ENCODE results near the gene PALLD.
A peak's percentile ranks its signal among the peaks of the same experiment; 100 is the strongest.

The PALLD gene

DNA sequence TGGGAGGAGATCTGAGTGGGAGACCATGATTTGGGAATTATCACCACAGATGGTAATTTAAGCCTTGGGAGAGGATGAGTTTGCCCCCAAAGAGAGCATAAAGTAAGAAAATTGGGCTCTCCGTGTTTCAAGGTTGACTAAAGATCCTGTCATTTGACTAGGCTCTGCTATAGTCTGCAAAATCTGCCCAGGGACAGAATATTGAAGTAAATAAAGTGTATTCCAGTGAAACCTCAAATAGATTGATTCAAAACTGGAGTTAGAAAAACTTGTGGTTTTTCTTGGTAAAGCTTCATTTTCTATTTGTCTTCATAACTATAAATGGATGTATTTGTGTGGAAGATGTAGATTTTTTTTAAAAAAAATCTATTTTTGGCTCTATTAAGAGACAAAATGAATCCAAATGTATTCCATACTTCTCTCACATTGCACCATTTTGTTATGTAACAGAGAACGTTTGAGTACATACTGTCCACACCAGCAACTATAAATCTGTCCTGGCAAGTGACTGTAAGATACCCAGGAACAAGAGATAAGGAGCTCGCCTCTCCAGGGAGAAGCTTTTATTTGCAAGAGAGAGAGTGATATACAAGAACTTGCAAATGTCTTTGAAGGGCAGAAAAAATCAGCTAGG is 343.0 kb downstream of the PALLD start:
- Histone ChIP-seq H3K4me3 (ENCODE audit: low read length) (no peak overlapping the region), H3K36me3 (ENCODE audit: insufficient read depth, low read length) (peaks cover 10% of the 10 kb centered on the region; the same call in 1 of the 2 replicates), H3K27me3 (ENCODE audit: insufficient read depth, low read length) (no peaks in the 10 kb centered on the region), H3K4me1 (ENCODE audit: insufficient read depth, low read length) (peaks cover 52% of the 10 kb centered on the region), H3K9me3 (ENCODE audit: insufficient read depth, low read depth, low read length) (no peaks in the 10 kb centered on the region), H3K9ac (ENCODE audit: low read depth, low read length) (no peak overlapping the region), H3K27ac (ENCODE audit: low read depth, low read length) (no peak overlapping the region)
- 87% methylated on average over 3 of the region's 3 CpGs for WGBS

DNA sequence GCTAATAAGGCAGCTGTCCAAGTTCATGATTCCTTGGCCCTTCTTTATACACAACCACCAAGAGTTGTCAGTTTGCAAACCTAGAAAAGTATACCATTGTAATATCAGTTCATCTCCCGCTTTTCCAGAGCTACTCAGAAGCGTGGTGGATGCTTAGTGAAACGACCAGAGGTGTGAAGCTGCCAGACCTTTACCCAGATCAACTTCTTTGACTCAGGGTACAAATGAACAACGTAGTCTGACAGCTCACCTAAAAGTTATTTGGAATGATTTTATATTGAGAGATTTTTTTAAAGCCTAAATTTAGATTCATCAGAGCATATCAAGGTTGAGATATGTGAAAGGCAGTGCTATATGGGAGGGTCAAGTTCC is 343.5 kb downstream of the PALLD start:
- Histone ChIP-seq H3K9ac (ENCODE audit: low read depth, low read length) (no peak overlapping the region), H3K36me3 (ENCODE audit: insufficient read depth, low read length) (peaks cover 10% of the 10 kb centered on the region; the same call in 1 of the 2 replicates), H3K4me3 (ENCODE audit: low read length) (no peak overlapping the region), H3K27ac (ENCODE audit: low read depth, low read length) (no peak overlapping the region), H3K9me3 (ENCODE audit: insufficient read depth, low read depth, low read length) (no peaks in the 10 kb centered on the region), H3K4me1 (ENCODE audit: insufficient read depth, low read length) (peaks cover 57% of the 10 kb centered on the region), H3K27me3 (ENCODE audit: insufficient read depth, low read length) (no peaks in the 10 kb centered on the region)
- 86% methylated on average over 4 of the region's 4 CpGs for WGBS

DNA sequence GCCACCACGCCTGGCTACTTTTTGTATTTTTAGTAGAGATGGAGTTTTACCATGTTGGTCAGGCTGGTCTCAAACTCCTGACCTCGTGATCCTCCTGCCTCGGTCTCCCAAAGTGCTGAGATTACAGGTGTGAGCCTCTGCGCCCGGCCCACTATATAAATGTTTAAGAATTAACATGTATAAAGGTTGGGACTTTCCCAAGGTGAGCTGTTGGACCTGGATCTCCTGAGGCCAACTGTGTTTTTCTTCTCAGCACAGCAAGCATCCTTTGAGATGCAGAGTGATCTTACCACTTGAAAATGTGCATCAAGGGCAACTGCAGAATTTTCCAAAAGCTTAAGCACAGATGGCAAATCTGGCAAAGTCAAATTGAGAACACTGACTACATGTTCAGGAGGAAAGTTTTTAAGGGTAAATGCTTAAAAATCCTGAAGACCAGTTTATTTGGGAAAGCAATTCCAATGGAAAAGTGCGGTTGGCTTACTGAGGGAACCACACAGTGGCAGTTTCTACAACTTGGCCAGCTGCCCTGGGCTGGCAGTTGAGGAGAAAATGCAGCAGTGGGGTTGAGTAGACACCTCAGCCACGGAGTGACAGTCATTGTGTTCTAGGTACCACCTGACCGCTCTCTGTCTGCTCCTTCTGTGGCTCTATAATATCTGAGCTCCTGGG is 344.3 kb downstream of the PALLD start:
- H3K27ac ChIP-seq (ENCODE audit: low read depth, low read length) = peak overlapping the region; percentile 76
- H3K4me3 ChIP-seq (ENCODE audit: low read length) = no peak overlapping the region
- peak overlapping the region; percentile 45; the same call in 1 of the 2 replicates for H3K9ac ChIP-seq (ENCODE audit: low read depth, low read length)
- peaks cover 64% of the 10 kb centered on the region for H3K4me1 ChIP-seq (ENCODE audit: insufficient read depth, low read length)
- peaks cover 7% of the 10 kb centered on the region; the same call in 1 of the 2 replicates for H3K36me3 ChIP-seq (ENCODE audit: insufficient read depth, low read length)
- no peaks in the 10 kb centered on the region for H3K27me3 ChIP-seq (ENCODE audit: insufficient read depth, low read length)
- 64% methylated on average over 6 of the region's 8 CpGs for WGBS
- no peaks in the 10 kb centered on the region for H3K9me3 ChIP-seq (ENCODE audit: insufficient read depth, low read depth, low read length)

DNA sequence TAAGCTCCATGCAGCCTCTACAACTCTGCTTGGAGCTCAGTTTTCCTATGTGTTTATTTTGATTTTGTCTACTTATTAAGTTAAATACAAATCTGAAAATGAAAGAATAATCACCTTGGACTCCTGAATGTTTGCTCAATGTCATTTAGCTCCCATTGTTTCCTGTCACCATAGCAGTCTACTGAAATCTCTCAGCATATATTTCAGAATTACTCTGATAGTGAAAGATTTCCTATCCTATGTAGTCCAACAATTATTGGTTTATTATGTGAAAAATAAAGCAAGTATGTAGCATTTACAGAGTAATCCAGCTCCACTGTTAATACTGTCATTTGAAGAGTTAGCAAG is 344.8 kb downstream of the PALLD start:
- Histone ChIP-seq H3K9me3 (ENCODE audit: insufficient read depth, low read depth, low read length) (no peaks in the 10 kb centered on the region), H3K27me3 (ENCODE audit: insufficient read depth, low read length) (no peaks in the 10 kb centered on the region), H3K36me3 (ENCODE audit: insufficient read depth, low read length) (peaks cover 7% of the 10 kb centered on the region; the same call in 1 of the 2 replicates), H3K4me1 (ENCODE audit: insufficient read depth, low read length) (peaks cover 65% of the 10 kb centered on the region), H3K27ac (ENCODE audit: low read depth, low read length) (peak overlapping the region; percentile 76), H3K4me3 (ENCODE audit: low read length) (no peak overlapping the region), H3K9ac (ENCODE audit: low read depth, low read length) (no peak overlapping the region; the same call in 1 of the 2 replicates)

DNA sequence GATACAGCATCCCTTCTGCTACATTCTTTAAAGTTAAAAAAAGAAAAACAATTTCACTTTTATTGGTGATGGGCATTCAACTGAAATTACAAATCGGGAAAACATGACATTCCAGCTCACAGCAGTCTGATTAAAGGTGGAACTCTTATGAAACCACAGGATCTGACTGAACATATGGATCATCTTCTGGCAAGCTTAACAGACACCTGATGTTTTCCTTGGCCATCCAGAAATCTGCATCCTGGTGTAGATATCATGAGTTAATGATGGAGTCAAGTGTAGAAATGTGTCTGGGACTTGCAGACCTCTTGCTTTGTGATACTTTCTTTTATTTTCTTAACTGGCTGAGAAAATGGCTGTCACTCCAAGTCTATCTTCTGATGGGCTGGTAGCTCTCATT is 345.3 kb downstream of the PALLD start:
- Histone ChIP-seq H3K9me3 (ENCODE audit: insufficient read depth, low read depth, low read length) (no peaks in the 10 kb centered on the region), H3K27me3 (ENCODE audit: insufficient read depth, low read length) (no peaks in the 10 kb centered on the region), H3K4me3 (ENCODE audit: low read length) (no peak overlapping the region), H3K9ac (ENCODE audit: low read depth, low read length) (no peak overlapping the region), H3K4me1 (ENCODE audit: insufficient read depth, low read length) (peaks cover 67% of the 10 kb centered on the region), H3K27ac (ENCODE audit: low read depth, low read length) (no peak overlapping the region), H3K36me3 (ENCODE audit: insufficient read depth, low read length) (peaks cover 7% of the 10 kb centered on the region; the same call in 1 of the 2 replicates)
- 97% methylated on average over 1 of the region's 1 CpG for WGBS

DNA sequence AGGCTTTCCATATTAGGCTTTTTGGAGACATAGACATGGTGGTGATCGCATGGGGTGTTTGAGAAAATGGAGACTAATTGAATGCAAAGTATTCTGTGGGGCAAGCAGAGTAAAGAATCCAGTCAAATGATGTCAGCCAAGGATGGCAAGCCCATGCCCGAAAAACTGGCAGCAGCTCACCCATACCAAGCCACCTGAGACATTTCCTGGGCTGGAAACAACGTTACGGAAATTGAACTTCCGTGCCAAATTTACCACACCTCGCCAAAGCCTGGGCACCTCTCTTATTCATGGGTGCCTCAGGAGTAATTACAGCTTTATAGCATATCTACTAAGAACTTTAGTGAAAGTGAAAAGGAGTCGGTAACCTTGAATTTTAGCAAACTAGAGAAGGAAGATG is 346.8 kb downstream of the PALLD start:
- no peaks in the 10 kb centered on the region for H3K9me3 ChIP-seq (ENCODE audit: insufficient read depth, low read depth, low read length)
- peaks cover 7% of the 10 kb centered on the region; the same call in 1 of the 2 replicates for H3K36me3 ChIP-seq (ENCODE audit: insufficient read depth, low read length)
- no peak overlapping the region for H3K9ac ChIP-seq (ENCODE audit: low read depth, low read length)
- no peak overlapping the region for H3K4me3 ChIP-seq (ENCODE audit: low read length)
- peaks cover 81% of the 10 kb centered on the region for H3K4me1 ChIP-seq (ENCODE audit: insufficient read depth, low read length)
- no peaks in the 10 kb centered on the region for H3K27me3 ChIP-seq (ENCODE audit: insufficient read depth, low read length)
- H3K27ac ChIP-seq (ENCODE audit: low read depth, low read length) = no peak overlapping the region
- 95% methylated on average over 7 of the region's 7 CpGs for WGBS

DNA sequence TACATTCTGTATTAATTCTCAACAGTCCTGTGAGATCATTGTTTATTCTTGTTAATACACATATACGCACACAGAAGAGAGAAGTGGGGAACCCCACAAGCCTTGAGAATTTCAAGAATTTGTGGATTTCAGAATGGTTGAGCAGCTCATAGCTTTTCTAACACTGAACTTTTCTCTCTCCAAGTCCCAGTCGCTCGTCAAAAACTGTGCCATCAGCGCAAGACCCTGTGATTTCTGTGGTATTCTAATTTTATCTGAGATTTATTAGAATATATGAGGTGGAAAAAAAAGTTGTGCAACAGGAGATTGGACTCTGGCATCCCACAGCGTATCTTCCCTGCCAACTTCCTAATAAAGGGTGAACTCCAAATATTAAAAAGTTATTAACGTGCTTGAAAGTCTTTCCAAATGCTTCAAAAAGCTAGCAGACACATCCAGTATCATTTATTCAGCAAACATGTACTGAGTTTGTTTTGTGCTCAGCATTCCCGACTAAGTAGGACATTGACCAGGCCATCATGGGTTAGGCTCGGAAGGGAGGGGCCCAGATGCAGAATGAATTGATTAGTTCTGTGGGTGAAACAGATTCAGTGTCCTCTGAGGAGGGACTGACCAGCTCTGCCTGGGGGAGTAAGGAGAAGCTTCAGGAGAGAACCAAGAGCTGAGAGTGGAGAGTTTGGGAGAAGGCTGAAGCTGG is 347.6 kb downstream of the PALLD start:
- no peak overlapping the region for H3K27ac ChIP-seq (ENCODE audit: low read depth, low read length)
- H3K4me1 ChIP-seq (ENCODE audit: insufficient read depth, low read length) = peaks cover 90% of the 10 kb centered on the region
- H3K36me3 ChIP-seq (ENCODE audit: insufficient read depth, low read length) = peaks cover 7% of the 10 kb centered on the region; the same call in 1 of the 2 replicates
- H3K9me3 ChIP-seq (ENCODE audit: insufficient read depth, low read depth, low read length) = no peaks in the 10 kb centered on the region
- no peak overlapping the region for H3K4me3 ChIP-seq (ENCODE audit: low read length)
- H3K9ac ChIP-seq (ENCODE audit: low read depth, low read length) = no peak overlapping the region
- WGBS = 92% methylated on average over 8 of the region's 8 CpGs
- no peaks in the 10 kb centered on the region for H3K27me3 ChIP-seq (ENCODE audit: insufficient read depth, low read length)

DNA sequence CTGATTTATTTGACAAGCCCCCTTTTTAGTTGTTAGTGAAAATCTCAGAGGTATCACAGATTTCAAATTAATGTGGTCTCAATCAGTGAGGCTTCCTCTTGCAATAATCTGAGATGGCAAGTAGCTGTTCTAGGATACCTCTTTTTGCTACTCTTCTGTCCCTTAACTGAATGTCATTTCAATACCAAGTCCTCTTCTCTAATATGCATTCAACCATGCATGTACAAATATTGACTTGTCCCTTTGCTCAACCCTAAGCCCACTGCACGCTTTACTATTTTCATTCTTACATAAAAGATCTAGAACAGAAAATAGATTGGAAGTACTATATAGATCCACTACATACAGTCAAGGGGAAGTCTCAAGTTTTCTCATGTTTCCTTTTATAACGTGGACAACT is 349.0 kb downstream of the PALLD start:
- 83% methylated on average over 1 of the region's 2 CpGs for WGBS
- H3K4me3 ChIP-seq (ENCODE audit: low read length) = no peak overlapping the region

DNA sequence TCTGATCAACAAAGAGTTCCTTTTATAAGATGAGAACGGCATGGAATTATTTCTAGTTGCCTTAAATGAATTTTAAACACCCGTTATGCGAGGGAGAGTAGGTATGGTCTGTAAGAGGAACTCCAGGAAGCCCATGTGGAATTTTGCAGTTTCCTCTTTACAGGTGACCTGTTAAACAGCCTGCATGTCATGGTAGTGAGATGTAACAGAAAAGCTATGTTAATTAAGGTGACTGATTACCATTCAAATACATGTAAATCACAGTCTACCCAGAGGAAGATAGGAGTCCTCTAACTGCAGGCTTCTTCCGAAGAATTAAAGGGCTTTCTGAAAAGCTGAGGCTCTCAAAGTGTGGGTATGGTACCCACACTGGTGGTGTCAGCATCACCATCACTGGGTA is 349.6 kb downstream of the PALLD start:
- no peak overlapping the region for H3K4me3 ChIP-seq (ENCODE audit: low read length)
- H3K9me3 ChIP-seq (ENCODE audit: insufficient read depth, low read depth, low read length) = no peaks in the 10 kb centered on the region
- WGBS = 54% methylated on average over 4 of the region's 4 CpGs

More for the DNA sequence above, 349.0 kb downstream of the PALLD start:
- Histone ChIP-seq H3K4me1 (ENCODE audit: insufficient read depth, low read length) (peaks cover 86% of the 10 kb centered on the region), H3K36me3 (ENCODE audit: insufficient read depth, low read length) (peaks cover 3% of the 10 kb centered on the region; the same call in 1 of the 2 replicates), H3K27me3 (ENCODE audit: insufficient read depth, low read length) (no peaks in the 10 kb centered on the region), H3K9me3 (ENCODE audit: insufficient read depth, low read depth, low read length) (no peaks in the 10 kb centered on the region), H3K9ac (ENCODE audit: low read depth, low read length) (no peak overlapping the region), H3K27ac (ENCODE audit: low read depth, low read length) (0 out of 2 replicates have a peak overlapping the region, but pooled peaks have one; percentile 14)

DNA sequence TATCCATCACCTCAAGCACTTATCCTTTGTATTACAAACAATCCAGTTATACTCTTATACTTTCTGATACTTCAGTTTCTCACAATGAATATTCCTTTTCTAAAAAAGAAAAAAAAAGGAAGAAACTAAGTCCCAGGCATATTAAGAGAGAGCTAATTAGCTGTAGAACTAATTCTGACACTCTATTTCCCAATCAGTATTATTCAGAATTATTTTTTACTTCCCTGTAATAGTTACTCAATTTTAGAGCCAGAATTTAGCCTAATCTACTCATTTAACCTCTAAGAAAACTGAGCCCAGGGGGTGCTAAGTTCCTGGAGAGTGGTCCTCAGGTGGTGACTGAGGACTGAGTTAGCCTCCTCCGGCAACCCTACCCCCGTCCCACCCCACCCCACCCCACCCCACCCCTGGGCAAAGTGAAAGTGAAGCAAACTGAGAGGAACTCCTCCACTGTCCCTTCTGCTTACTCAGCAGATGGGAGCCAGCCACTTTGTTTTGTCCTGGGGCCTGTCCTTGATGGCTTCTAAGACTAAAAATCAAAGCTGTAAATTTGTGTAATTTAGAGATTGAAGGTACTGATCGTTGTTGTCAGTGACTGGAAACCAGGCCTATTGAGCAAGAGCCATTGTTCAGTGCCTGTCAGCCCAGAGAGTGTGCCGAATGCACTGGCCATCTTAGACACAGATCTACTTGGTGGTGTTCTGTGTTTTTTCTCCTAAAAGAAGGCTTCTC is 351.1 kb downstream of the PALLD start:
- H3K36me3 ChIP-seq (ENCODE audit: insufficient read depth, low read length) = peaks cover 4% of the 10 kb centered on the region; the same call in 1 of the 2 replicates
- H3K4me3 ChIP-seq (ENCODE audit: low read length) = no peak overlapping the region
- peak overlapping the region; percentile 3; the same call in 1 of the 2 replicates for H3K27ac ChIP-seq (ENCODE audit: low read depth, low read length)
- no peaks in the 10 kb centered on the region for H3K9me3 ChIP-seq (ENCODE audit: insufficient read depth, low read depth, low read length)
- H3K27me3 ChIP-seq (ENCODE audit: insufficient read depth, low read length) = no peaks in the 10 kb centered on the region
- WGBS = 48% methylated on average over 2 of the region's 4 CpGs
- H3K4me1 ChIP-seq (ENCODE audit: insufficient read depth, low read length) = peaks cover 72% of the 10 kb centered on the region
- no peak overlapping the region; the same call in 1 of the 2 replicates for H3K9ac ChIP-seq (ENCODE audit: low read depth, low read length)

More for the DNA sequence above, 349.6 kb downstream of the PALLD start:
- H3K36me3 ChIP-seq (ENCODE audit: insufficient read depth, low read length) = peaks cover 3% of the 10 kb centered on the region; the same call in 1 of the 2 replicates
- H3K27ac ChIP-seq (ENCODE audit: low read depth, low read length) = no peak overlapping the region
- no peak overlapping the region for H3K9ac ChIP-seq (ENCODE audit: low read depth, low read length)
- peaks cover 83% of the 10 kb centered on the region for H3K4me1 ChIP-seq (ENCODE audit: insufficient read depth, low read length)
- no peaks in the 10 kb centered on the region for H3K27me3 ChIP-seq (ENCODE audit: insufficient read depth, low read length)
